ENCODE results near the gene KRT80.

Gene KRT80

GRCh38 chr12:52228931-52229330 lies 37.1 kb upstream of the KRT80 start:
- DNase-seq: no peak

- no peak for DNase-seq
These were observed 36.6 kb upstream of the KRT80 start for GRCh38 chr12:52228366-52228765.

- DNase-seq: no peak
These were observed 35.9 kb upstream of the KRT80 start for GRCh38 chr12:52227606-52228166.

GRCh38 chr12:52226446-52226845 lies 34.6 kb upstream of the KRT80 start:
- no peak for DNase-seq

GRCh38 chr12:52225752-52226151 lies 33.9 kb upstream of the KRT80 start:
- no peak for DNase-seq

- no peak for DNase-seq
These were observed 32.3 kb upstream of the KRT80 start for GRCh38 chr12:52224151-52224550.

- no peak for DNase-seq
These were observed 31.7 kb upstream of the KRT80 start for GRCh38 chr12:52223406-52224039.

- no peak for DNase-seq
These were observed 30.9 kb upstream of the KRT80 start for GRCh38 chr12:52222692-52223091.

- no peak for DNase-seq
These were observed 30.2 kb upstream of the KRT80 start for GRCh38 chr12:52221912-52222457.

GRCh38 chr12:52221070-52221781 lies 29.4 kb upstream of the KRT80 start:
- DNase-seq: no peak

- no peak for DNase-seq
These were observed 28.7 kb upstream of the KRT80 start for GRCh38 chr12:52220477-52220876.

GRCh38 chr12:52218001-52218400 lies 26.2 kb upstream of the KRT80 start:
- no peak for DNase-seq

- DNase-seq: no peak
These were observed 25.4 kb upstream of the KRT80 start for GRCh38 chr12:52217223-52217622.

- no peak for DNase-seq
These were observed 25.0 kb upstream of the KRT80 start for GRCh38 chr12:52216807-52217206.

- DNase-seq: no peak
These were observed 24.3 kb upstream of the KRT80 start for GRCh38 chr12:52216100-52216499.

GRCh38 chr12:52215587-52216031 lies 23.8 kb upstream of the KRT80 start:
- no peak for DNase-seq

GRCh38 chr12:52214421-52214802 lies 22.6 kb upstream of the KRT80 start:
- DNase-seq: no peak

- DNase-seq: no peak
These were observed 22.0 kb upstream of the KRT80 start for GRCh38 chr12:52213564-52214420.

GRCh38 chr12:52212701-52213563 lies 21.1 kb upstream of the KRT80 start:
- no peak for DNase-seq

- no peak for DNase-seq
These were observed 20.1 kb upstream of the KRT80 start for GRCh38 chr12:52211716-52212585.
